Neural progenitor cell (in vitro differentiated cells): ENCODE measurements around the gene RAI1. TPM values are rescaled to one million over a fixed set of nuclear protein-coding genes. Genes with fewer than 3 reads are reported as not detected.

Source experiments
- DNase-seq: peaks from one replicate; pipeline ENCODE4 v3.0.0-alpha.2; 2016; ENCODE audit warnings: low spot score
- H2AFZ ChIP-seq: fragments of 200-600 bp; sonication (generic); replicated peaks from 2 replicates; pipeline ENCODE4 v1.6.1; 2016; ENCODE audit warnings: antibody characterized with exemption
- H3F3A ChIP-seq: fragments of 200-600 bp; sonication (generic); 2 replicates; pipeline ENCODE4 v1.6.1; 2016; ENCODE audit warnings: antibody characterized with exemption, low read depth
- H3K27ac ChIP-seq: fragments of 200-600 bp; sonication (generic); 2 replicates; pipeline ENCODE4 v1.5.1; 2016; ENCODE audit warnings: mild to moderate bottlenecking
- H3K27me3 ChIP-seq: fragments of 200-600 bp; sonication (generic); 2 replicates; pipeline ENCODE4 v1.6.1; 2016; ENCODE audit warnings: mild to moderate bottlenecking, moderate library complexity
- H3K36me3 ChIP-seq: fragments of 200-600 bp; sonication (generic); 2 replicates; pipeline ENCODE4 v1.5.1; 2016
- H3K4me1 ChIP-seq: fragments of 200-600 bp; sonication (generic); 2 replicates; pipeline ENCODE4 v1.6.1; 2016; ENCODE audit warnings: mixed run types
- H3K4me2 ChIP-seq: fragments of 200-600 bp; sonication (generic); 2 replicates; pipeline ENCODE4 v1.6.1; 2016
- H3K4me3 ChIP-seq: fragments of 200-600 bp; sonication (generic); 2 replicates; pipeline ENCODE4 v1.5.1; 2016
- H3K79me2 ChIP-seq: fragments of 200-600 bp; sonication (generic); 2 replicates; pipeline ENCODE4 v1.6.1; 2016; ENCODE audit warnings: low read depth
- H3K9ac ChIP-seq: fragments of 200-600 bp; sonication (generic); 2 replicates; pipeline ENCODE4 v1.6.1; 2016
- H3K9me3 ChIP-seq: fragments of 200-600 bp; sonication (generic); 2 replicates; pipeline ENCODE4 v1.5.1; 2016; ENCODE audit warnings: low read depth
- H4K20me1 ChIP-seq: fragments of 200-600 bp; sonication (generic); 2 replicates; pipeline ENCODE4 v1.6.1; 2016; ENCODE audit warnings: low read depth
- H3K27ac Mint-ChIP-seq: 3 replicates; pipeline ENCODE4 v1.8.0; 2021; ENCODE audit warnings: mixed read lengths
- H3K27me3 Mint-ChIP-seq: 2 replicates; pipeline ENCODE4 v1.8.0; 2022; ENCODE audit warnings: low read depth, mild to moderate bottlenecking, inconsistent platforms, moderate library complexity, mixed read lengths; ENCODE audit not compliant: insufficient read depth
- H3K36me3 Mint-ChIP-seq: 3 replicates; pipeline ENCODE4 v1.8.0; 2021; ENCODE audit warnings: mixed read lengths
- H3K4me1 Mint-ChIP-seq: 3 replicates; pipeline ENCODE4 v1.8.0; 2021; ENCODE audit warnings: mixed read lengths
- H3K4me3 Mint-ChIP-seq: 3 replicates; pipeline ENCODE4 v1.8.0; 2021; ENCODE audit warnings: mild to moderate bottlenecking, moderate library complexity, mixed read lengths
- H3K9me3 Mint-ChIP-seq: 3 replicates; pipeline ENCODE4 v1.8.0; 2020; ENCODE audit warnings: mixed read lengths
- EZH2 ChIP-seq: fragments of 200-600 bp; sonication (generic); IDR thresholded peaks from 2 replicates; pipeline ENCODE4 v1.6.1; 2017; ENCODE audit warnings: antibody characterized with exemption, mild to moderate bottlenecking, moderate library complexity
- EZH2phosphoT487 ChIP-seq: fragments of 200-600 bp; sonication (generic); IDR thresholded peaks from 2 replicates; pipeline ENCODE4 v1.6.1; 2017; ENCODE audit warnings: antibody characterized with exemption
- total RNA-seq: library from RNA; depleted of rRNA; stranded (reverse); fragments of >200 nt; gene quantifications from 2 replicates; pipeline ENCODE4 v1.2.3, GENCODE V29; 2015; ENCODE audit warnings: low replicate concordance
- TF ChIP-seq, protein P1 (sequence below): fragments of 200-600 bp; sonication (generic); IDR thresholded peaks from 2 replicates; pipeline ENCODE4 v1.5.1; 2017; ENCODE audit warnings: antibody characterized with exemption, mild to moderate bottlenecking

RAI1 gene
- total RNA-seq, 1 donor from 2014 or later: 27.4 TPM

DNA sequence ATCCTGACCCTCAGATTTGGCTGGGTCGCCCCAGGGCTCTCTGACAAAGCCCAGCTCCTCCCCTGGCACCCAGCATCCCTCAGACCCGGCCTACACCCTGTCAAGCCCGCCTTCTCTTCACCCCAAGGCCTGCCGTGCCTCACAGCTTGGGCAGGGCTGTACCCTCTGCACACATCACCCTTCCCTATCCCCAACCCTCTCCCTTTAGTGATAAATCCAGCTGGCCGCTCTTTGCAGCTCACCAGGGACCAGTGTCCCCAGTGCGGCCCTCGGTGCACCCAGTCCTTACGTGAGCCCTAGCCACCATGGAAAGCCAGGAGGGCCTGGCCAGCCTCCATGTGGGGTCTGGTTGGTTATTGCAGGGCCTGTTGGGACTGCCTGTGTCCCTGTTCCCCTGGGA lies 74.5 kb downstream of the RAI1 start:
- H3K4me1 Mint-ChIP-seq: peaks cover 68% of the 10 kb centered on the region
- no peak for TF ChIP-seq EZH2
- TF ChIP-seq EZH2phosphoT487: no peak
- TF ChIP-seq, protein P1, sequence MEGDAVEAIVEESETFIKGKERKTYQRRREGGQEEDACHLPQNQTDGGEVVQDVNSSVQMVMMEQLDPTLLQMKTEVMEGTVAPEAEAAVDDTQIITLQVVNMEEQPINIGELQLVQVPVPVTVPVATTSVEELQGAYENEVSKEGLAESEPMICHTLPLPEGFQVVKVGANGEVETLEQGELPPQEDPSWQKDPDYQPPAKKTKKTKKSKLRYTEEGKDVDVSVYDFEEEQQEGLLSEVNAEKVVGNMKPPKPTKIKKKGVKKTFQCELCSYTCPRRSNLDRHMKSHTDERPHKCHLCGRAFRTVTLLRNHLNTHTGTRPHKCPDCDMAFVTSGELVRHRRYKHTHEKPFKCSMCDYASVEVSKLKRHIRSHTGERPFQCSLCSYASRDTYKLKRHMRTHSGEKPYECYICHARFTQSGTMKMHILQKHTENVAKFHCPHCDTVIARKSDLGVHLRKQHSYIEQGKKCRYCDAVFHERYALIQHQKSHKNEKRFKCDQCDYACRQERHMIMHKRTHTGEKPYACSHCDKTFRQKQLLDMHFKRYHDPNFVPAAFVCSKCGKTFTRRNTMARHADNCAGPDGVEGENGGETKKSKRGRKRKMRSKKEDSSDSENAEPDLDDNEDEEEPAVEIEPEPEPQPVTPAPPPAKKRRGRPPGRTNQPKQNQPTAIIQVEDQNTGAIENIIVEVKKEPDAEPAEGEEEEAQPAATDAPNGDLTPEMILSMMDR: no peak
- peaks cover 8% of the 10 kb centered on the region for H3K27me3 Mint-ChIP-seq
- H3K27ac Mint-ChIP-seq: no peak overlapping the region
- Histone ChIP-seq H4K20me1 (peaks cover 68% of the 10 kb centered on the region), H3K4me2 (no peak overlapping the region), H3K79me2 (peaks cover 5% of the 10 kb centered on the region), H2AFZ (no peak overlapping the region), H3K4me1 (peaks cover 22% of the 10 kb centered on the region), H3K4me3 (no peak overlapping the region), H3K9me3 (no peaks in the 10 kb centered on the region), H3K36me3 (no peaks in the 10 kb centered on the region), H3F3A (peaks cover 24% of the 10 kb centered on the region), H3K27me3 (no peaks in the 10 kb centered on the region), H3K9ac (no peak overlapping the region), H3K27ac (no peak overlapping the region)
- no peaks in the 10 kb centered on the region for H3K36me3 Mint-ChIP-seq
- DNase-seq: no peak
- H3K4me3 Mint-ChIP-seq: no peak overlapping the region
- no peaks in the 10 kb centered on the region for H3K9me3 Mint-ChIP-seq

DNA sequence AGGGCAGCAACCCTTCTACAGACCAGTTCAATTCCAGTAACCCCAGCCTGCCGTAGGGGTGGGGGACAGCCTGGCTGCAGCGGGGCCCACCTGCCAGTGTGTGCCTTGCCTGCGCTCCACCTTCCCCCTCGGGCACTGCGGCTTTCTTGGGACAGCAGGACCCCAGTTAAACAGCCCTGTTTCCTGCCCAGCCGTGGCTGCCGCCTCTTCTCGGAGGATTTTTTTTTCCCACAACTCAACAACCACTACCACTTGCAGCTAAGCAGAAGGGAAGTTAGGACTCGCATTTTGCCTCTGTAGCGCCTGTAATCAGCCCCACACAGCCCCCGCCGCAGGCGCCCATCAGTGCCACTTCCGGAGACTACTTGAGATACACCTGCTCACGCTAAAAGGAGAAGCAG lies 76.1 kb downstream of the RAI1 start:
- Histone ChIP-seq H3K4me1 (peaks cover 13% of the 10 kb centered on the region), H3K9ac (no peak overlapping the region), H4K20me1 (peaks cover 73% of the 10 kb centered on the region)

DNA sequence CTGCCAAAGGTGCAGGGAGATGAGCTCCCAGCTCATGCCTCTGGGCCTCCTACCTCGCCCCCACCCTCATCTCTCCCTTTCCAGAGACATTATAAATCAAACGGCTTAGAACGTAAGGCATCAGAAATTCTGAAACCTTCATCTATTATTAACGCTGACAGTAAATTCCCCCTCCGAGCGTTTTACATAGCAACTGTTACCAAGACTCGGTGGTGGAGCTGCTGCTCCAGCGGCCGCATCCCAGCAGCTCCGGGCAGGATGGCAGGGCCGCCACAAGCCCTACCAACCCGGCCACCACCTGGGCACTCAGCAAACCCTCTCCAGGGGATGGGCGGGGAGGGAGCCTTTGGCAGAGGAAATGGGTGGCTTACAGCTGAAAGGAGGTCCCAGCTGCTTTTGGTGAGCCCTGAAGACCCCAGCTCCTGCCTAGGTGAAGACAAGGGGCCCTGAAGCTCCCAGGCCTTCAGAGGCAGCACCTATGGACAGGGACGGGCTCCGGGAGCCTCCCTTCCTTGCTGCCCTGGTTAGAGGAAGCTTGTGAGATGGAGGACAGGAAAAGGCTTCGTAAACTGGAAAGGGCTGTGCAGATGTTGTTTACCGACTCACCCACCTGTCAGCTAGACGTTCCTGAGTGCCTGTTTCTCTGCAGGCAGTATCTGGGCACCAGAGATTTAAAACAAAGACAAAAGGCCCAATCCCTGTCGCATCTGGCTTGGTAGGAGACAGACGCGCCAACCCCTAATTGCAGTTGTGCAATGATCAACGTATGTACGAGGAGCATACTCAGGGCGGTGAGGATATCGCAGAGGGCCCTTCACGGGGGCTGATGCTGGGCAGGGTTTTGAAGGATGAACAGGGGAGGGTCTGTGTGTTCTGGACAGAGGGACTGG lies 76.9 kb downstream of the RAI1 start:
- Mint-ChIP-seq H3K4me3 (no peak overlapping the region), H3K36me3 (no peaks in the 10 kb centered on the region), H3K9me3 (no peaks in the 10 kb centered on the region), H3K27me3 (peaks cover 2% of the 10 kb centered on the region), H3K27ac (peak overlapping the region; percentile 91), H3K4me1 (peaks cover 68% of the 10 kb centered on the region)
- Histone ChIP-seq H3K27ac (no peak overlapping the region), H3K36me3 (no peaks in the 10 kb centered on the region), H3K9me3 (no peaks in the 10 kb centered on the region), H4K20me1 (peaks cover 81% of the 10 kb centered on the region), H3K4me1 (peaks cover 14% of the 10 kb centered on the region), H3K27me3 (no peaks in the 10 kb centered on the region), H3K79me2 (no peaks in the 10 kb centered on the region), H2AFZ (no peak overlapping the region), H3K9ac (no peak overlapping the region), H3F3A (peaks cover 8% of the 10 kb centered on the region), H3K4me2 (no peak overlapping the region), H3K4me3 (no peak overlapping the region)
- TF ChIP-seq EZH2phosphoT487: no peak
- no peak for TF ChIP-seq EZH2
- TF ChIP-seq, protein P1: no peak
- DNase-seq: no peak

More for the DNA sequence above, 76.1 kb downstream of the RAI1 start:
- Mint-ChIP-seq H3K27ac (no peak overlapping the region), H3K36me3 (no peaks in the 10 kb centered on the region), H3K9me3 (no peaks in the 10 kb centered on the region), H3K27me3 (peaks cover 2% of the 10 kb centered on the region), H3K4me3 (no peak overlapping the region), H3K4me1 (peaks cover 69% of the 10 kb centered on the region)
- H3K27me3 ChIP-seq: no peaks in the 10 kb centered on the region
- no peaks in the 10 kb centered on the region for H3K36me3 ChIP-seq
- peaks cover 12% of the 10 kb centered on the region for H3F3A ChIP-seq
- no peak overlapping the region for H3K4me2 ChIP-seq
- H3K9me3 ChIP-seq: no peaks in the 10 kb centered on the region
- DNase-seq: no peak
- H3K79me2 ChIP-seq: peaks cover 5% of the 10 kb centered on the region
- no peak overlapping the region for H3K27ac ChIP-seq
- H3K4me3 ChIP-seq: no peak overlapping the region
- H2AFZ ChIP-seq: no peak overlapping the region
- no peak for TF ChIP-seq EZH2
- no peak for TF ChIP-seq EZH2phosphoT487
- TF ChIP-seq, protein P1: no peak
